GM23338 (cell line): ENCODE data around the gene LRP1B. TPM values are rescaled to one million over a fixed set of nuclear protein-coding genes. Genes with fewer than 3 reads are reported as not detected.

Source experiments
- ATAC-seq: fragments of 200-7000 bp; cut with Tn5 transposase; 3 replicates; pipeline ENCODE4 v1.9.1; 2020
- DNase-seq: peaks from one replicate; pipeline ENCODE4 v3.0.0-alpha.2; 2015; ENCODE audit warnings: low spot score
- H2AFZ ChIP-seq: fragments of 200-600 bp; sonication (generic); 2 replicates; pipeline ENCODE4 v1.8.0; 2016; ENCODE audit warnings: antibody characterized with exemption, mild to moderate bottlenecking, moderate library complexity
- H3F3A ChIP-seq: fragments of 200-600 bp; sonication (generic); replicated peaks from 2 replicates; pipeline ENCODE4 v1.8.0; 2017; ENCODE audit warnings: antibody characterized with exemption, mixed run types, low read depth
- H3K27ac ChIP-seq: fragments of 200-600 bp; sonication (generic); 2 replicates; pipeline ENCODE4 v1.6.1; 2016; ENCODE audit warnings: low read depth
- H3K27me3 ChIP-seq: fragments of 200-600 bp; sonication (generic); 2 replicates; pipeline ENCODE4 v1.8.0; 2016; ENCODE audit warnings: mild to moderate bottlenecking, mixed run types, moderate library complexity; ENCODE audit not compliant: insufficient read depth
- H3K36me3 ChIP-seq: fragments of 200-600 bp; sonication (generic); 2 replicates; pipeline ENCODE4 v1.8.0; 2016; ENCODE audit warnings: mild to moderate bottlenecking; ENCODE audit not compliant: insufficient read depth
- H3K4me1 ChIP-seq: fragments of 200-600 bp; sonication (generic); 2 replicates; pipeline ENCODE4 v1.8.0; 2016; ENCODE audit warnings: mild to moderate bottlenecking, moderate library complexity; ENCODE audit not compliant: insufficient read depth
- H3K4me2 ChIP-seq: fragments of 200-600 bp; sonication (generic); 2 replicates; pipeline ENCODE4 v1.7.1; 2017; ENCODE audit warnings: mixed run types
- H3K4me3 ChIP-seq: fragments of 200-600 bp; sonication (generic); 2 replicates; pipeline ENCODE4 v1.6.1; 2016; ENCODE audit warnings: mixed run types
- H3K79me2 ChIP-seq: fragments of 200-600 bp; sonication (generic); replicated peaks from 2 replicates; pipeline ENCODE4 v1.8.0; 2017; ENCODE audit warnings: mild to moderate bottlenecking; ENCODE audit not compliant: insufficient read depth
- H3K9me2 ChIP-seq: fragments of 200-600 bp; sonication (generic); 2 replicates; pipeline ENCODE4 v1.8.0; 2017; ENCODE audit not compliant: insufficient read depth
- H4K20me1 ChIP-seq: fragments of 200-600 bp; sonication (generic); replicated peaks from 2 replicates; pipeline ENCODE4 v1.8.0; 2017; ENCODE audit warnings: mild to moderate bottlenecking; ENCODE audit not compliant: insufficient read depth
- H3K27ac Mint-ChIP-seq: 2 replicates; pipeline ENCODE4 v1.8.0; 2020; ENCODE audit warnings: inconsistent platforms, mild to moderate bottlenecking, moderate library complexity, mixed read lengths
- H3K27me3 Mint-ChIP-seq: 3 replicates; pipeline ENCODE4 v1.8.0; 2022; ENCODE audit warnings: low read depth, mild to moderate bottlenecking, moderate library complexity, mixed read lengths, inconsistent platforms; ENCODE audit not compliant: insufficient read depth, poor library complexity
- H3K36me3 Mint-ChIP-seq: 3 replicates; pipeline ENCODE4 v1.8.0; 2021; ENCODE audit warnings: low read depth, mild to moderate bottlenecking, inconsistent platforms, moderate library complexity, mixed read lengths
- H3K4me1 Mint-ChIP-seq: 3 replicates; pipeline ENCODE4 v1.8.0; 2020; ENCODE audit warnings: mild to moderate bottlenecking, inconsistent platforms, mixed read lengths
- H3K4me3 Mint-ChIP-seq: 3 replicates; pipeline ENCODE4 v1.8.0; 2021; ENCODE audit warnings: moderate library complexity, mild to moderate bottlenecking, inconsistent platforms, mixed read lengths
- H3K9me3 Mint-ChIP-seq: 3 replicates; pipeline ENCODE4 v1.8.0; 2020; ENCODE audit warnings: moderate library complexity, mild to moderate bottlenecking, inconsistent platforms, mixed read lengths
- CREB1 ChIP-seq: fragments of 250-450 bp; sonication (Bioruptor Pico); IDR thresholded peaks from 2 replicates; pipeline ENCODE4 v1.5.0; 2020; ENCODE audit warnings: low read depth, mild to moderate bottlenecking, moderate library complexity
- EZH2 ChIP-seq: fragments of 200-600 bp; sonication (generic); IDR thresholded peaks from one replicate; pipeline ENCODE4 v1.8.0; 2017; ENCODE audit warnings: antibody characterized with exemption, mild to moderate bottlenecking, low read depth; ENCODE audit not compliant: unreplicated experiment
- EZH2phosphoT487 ChIP-seq: fragments of 200-600 bp; sonication (generic); IDR thresholded peaks from one replicate; pipeline ENCODE4 v1.8.1; 2018; ENCODE audit warnings: antibody characterized with exemption; ENCODE audit not compliant: unreplicated experiment
- NANOG ChIP-seq: IDR thresholded peaks from 2 replicates; pipeline ENCODE4 v1.6.1; 2016; ENCODE audit warnings: antibody characterized with exemption, borderline replicate concordance
- POLR2AphosphoS5 ChIP-seq: IDR thresholded peaks from 2 replicates; pipeline ENCODE4 v1.6.1; 2016; ENCODE audit warnings: antibody characterized with exemption, low read depth
- STAT1 ChIP-seq: IDR thresholded peaks from one replicate; pipeline ENCODE4 v1.6.1; 2016; ENCODE audit warnings: antibody characterized with exemption; ENCODE audit not compliant: unreplicated experiment
- ZNF114 ChIP-seq: fragments of 250-450 bp; sonication (Bioruptor Pico); IDR thresholded peaks from 2 replicates; pipeline ENCODE4 v1.5.0; 2020; ENCODE audit warnings: mild to moderate bottlenecking, moderate library complexity
- ZNF331 ChIP-seq: fragments of 250-450 bp; sonication (Bioruptor Pico); IDR thresholded peaks from 2 replicates; pipeline ENCODE4 v1.5.0; 2020; ENCODE audit warnings: low read depth, mild to moderate bottlenecking, moderate library complexity
- polyA plus RNA-seq: library from polyadenylated mRNA; unstranded; fragments of >200 nt; fragmentation: Nextera tagmentation; extraction: Ambion mirVana; gene quantifications from 2 replicates; pipeline ENCODE4 v1.2.1, GENCODE V29; 2016
- total RNA-seq: library from RNA; depleted of rRNA; stranded (reverse); fragments of >200 nt; shearing (Covaris generic); gene quantifications from 2 replicates; pipeline ENCODE4 v1.2.3, GENCODE V29; 2014
- TF ChIP-seq, protein P1 (sequence below): IDR thresholded peaks from one replicate; pipeline ENCODE4 v1.6.1; 2018; ENCODE audit warnings: antibody characterized with exemption; ENCODE audit not compliant: unreplicated experiment
- TF ChIP-seq, protein P2 (sequence below): IDR thresholded peaks from 2 replicates; pipeline ENCODE4 v1.6.1; 2016; ENCODE audit warnings: antibody characterized with exemption

Gene LRP1B
- total and polyA plus RNA-seq, 2 experiments from 2014 or later = 0.15 to 0.97 TPM

DNA sequence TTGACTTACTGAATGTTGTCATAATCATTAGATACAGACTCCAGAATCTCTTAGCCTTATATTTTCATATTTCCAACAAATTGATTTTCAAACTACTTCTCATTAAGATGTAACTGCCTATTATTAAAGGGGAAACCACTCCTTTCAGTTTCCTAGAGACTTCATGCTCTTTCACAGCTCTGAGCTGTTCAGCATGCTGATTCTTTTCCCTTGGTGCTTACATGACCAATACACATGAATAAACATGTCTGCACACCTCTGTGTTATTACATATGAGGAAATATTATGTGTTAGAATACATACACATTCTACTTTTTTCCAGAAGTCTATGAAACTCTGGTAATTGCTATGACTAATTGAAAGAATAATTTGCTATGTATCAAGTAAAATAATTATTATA is 200.0 kb downstream of the LRP1B start:
- Mint-ChIP-seq H3K36me3 (no peaks in the 10 kb centered on the region; the same call in 2 of the 3 replicates), H3K27ac (no peak overlapping the region; the same call in 1 of the 2 replicates), H3K9me3 (no peaks in the 10 kb centered on the region), H3K27me3 (no peaks in the 10 kb centered on the region), H3K4me1 (peaks cover 4% of the 10 kb centered on the region; the same call in 2 of the 3 replicates), H3K4me3 (no peak overlapping the region)
- H3K4me1 ChIP-seq = peaks cover 4% of the 10 kb centered on the region; the same call in 1 of the 2 replicates
- H3K27me3 ChIP-seq = no peaks in the 10 kb centered on the region
- H3K36me3 ChIP-seq = no peaks in the 10 kb centered on the region
- H3K4me3 ChIP-seq = no peak overlapping the region
- no peak overlapping the region for H2AFZ ChIP-seq
- ATAC-seq (no peak), DNase-seq (no peak)
- H3K9me2 ChIP-seq = no peaks in the 10 kb centered on the region
- no peak overlapping the region for H3K27ac ChIP-seq
- no peaks in the 10 kb centered on the region for H3F3A ChIP-seq
- no peaks in the 10 kb centered on the region for H3K79me2 ChIP-seq
- no peak overlapping the region for H3K4me2 ChIP-seq
- TF ChIP-seq, protein P1, sequence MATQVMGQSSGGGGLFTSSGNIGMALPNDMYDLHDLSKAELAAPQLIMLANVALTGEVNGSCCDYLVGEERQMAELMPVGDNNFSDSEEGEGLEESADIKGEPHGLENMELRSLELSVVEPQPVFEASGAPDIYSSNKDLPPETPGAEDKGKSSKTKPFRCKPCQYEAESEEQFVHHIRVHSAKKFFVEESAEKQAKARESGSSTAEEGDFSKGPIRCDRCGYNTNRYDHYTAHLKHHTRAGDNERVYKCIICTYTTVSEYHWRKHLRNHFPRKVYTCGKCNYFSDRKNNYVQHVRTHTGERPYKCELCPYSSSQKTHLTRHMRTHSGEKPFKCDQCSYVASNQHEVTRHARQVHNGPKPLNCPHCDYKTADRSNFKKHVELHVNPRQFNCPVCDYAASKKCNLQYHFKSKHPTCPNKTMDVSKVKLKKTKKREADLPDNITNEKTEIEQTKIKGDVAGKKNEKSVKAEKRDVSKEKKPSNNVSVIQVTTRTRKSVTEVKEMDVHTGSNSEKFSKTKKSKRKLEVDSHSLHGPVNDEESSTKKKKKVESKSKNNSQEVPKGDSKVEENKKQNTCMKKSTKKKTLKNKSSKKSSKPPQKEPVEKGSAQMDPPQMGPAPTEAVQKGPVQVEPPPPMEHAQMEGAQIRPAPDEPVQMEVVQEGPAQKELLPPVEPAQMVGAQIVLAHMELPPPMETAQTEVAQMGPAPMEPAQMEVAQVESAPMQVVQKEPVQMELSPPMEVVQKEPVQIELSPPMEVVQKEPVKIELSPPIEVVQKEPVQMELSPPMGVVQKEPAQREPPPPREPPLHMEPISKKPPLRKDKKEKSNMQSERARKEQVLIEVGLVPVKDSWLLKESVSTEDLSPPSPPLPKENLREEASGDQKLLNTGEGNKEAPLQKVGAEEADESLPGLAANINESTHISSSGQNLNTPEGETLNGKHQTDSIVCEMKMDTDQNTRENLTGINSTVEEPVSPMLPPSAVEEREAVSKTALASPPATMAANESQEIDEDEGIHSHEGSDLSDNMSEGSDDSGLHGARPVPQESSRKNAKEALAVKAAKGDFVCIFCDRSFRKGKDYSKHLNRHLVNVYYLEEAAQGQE = no peak
- TF ChIP-seq STAT1 (no peak), POLR2AphosphoS5 (no peak), NANOG (no peak), ZNF331 (CRISPR knock-in tag) (no peak)
- TF ChIP-seq, protein P2, sequence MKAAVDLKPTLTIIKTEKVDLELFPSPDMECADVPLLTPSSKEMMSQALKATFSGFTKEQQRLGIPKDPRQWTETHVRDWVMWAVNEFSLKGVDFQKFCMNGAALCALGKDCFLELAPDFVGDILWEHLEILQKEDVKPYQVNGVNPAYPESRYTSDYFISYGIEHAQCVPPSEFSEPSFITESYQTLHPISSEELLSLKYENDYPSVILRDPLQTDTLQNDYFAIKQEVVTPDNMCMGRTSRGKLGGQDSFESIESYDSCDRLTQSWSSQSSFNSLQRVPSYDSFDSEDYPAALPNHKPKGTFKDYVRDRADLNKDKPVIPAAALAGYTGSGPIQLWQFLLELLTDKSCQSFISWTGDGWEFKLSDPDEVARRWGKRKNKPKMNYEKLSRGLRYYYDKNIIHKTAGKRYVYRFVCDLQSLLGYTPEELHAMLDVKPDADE = no peak
- H4K20me1 ChIP-seq = no peaks in the 10 kb centered on the region

DNA sequence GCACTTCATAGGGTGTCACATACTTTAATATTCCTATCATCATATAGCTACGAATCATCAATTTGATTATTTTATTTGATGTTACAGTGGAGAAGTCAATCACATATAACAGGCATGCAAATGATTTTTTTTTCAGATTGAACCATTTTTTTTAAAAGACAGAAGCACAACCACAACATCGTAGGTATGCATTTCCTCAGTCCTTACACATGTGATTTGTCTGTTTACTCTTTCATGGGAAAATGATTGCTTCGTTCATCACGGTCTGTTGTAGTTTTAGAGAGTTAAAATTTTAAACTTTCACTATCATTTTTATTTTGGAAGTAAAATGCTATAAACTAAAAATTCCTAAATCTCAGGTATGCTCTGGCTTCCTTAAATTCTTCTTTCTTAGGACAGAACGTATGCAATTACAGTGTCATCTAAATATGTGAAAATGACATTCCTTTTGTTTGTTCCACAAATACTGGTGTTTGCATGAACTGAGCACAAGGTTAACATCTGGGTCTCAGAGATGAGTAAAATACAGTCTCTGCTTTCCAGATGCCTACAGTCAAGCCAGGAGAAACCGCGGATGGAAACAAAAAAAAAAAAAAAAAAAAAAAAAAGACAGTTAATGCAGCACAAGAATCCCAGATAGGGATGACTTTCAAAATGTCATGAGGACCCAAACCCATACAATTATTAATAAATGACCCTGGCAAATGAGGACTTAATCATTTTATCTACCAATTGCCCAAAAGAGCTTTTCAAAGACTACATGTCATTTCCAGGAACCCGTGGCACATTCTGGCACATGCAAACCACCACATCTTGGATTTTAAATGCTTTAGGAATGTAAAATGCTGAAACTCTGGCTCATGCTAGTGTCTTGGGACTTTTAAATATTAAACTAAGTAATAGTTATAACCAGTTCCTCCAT is 201.2 kb downstream of the LRP1B start:
- Mint-ChIP-seq H3K36me3 (no peaks in the 10 kb centered on the region; the same call in 2 of the 3 replicates), H3K27me3 (no peaks in the 10 kb centered on the region), H3K4me3 (no peak overlapping the region), H3K9me3 (no peaks in the 10 kb centered on the region), H3K27ac (peak overlapping the region; percentile 68), H3K4me1 (peaks cover 6% of the 10 kb centered on the region; the same call in 2 of the 3 replicates)
- ATAC-seq (no peak), DNase-seq (no peak)
- H3K79me2 ChIP-seq = no peaks in the 10 kb centered on the region
- no peaks in the 10 kb centered on the region for H3K36me3 ChIP-seq
- no peak overlapping the region for H3K4me3 ChIP-seq
- no peaks in the 10 kb centered on the region for H3K9me2 ChIP-seq
- no peaks in the 10 kb centered on the region for H4K20me1 ChIP-seq
- H3K4me2 ChIP-seq = no peak overlapping the region
- H3K27me3 ChIP-seq = no peaks in the 10 kb centered on the region
- no peak overlapping the region for H2AFZ ChIP-seq
- H3K27ac ChIP-seq = no peak overlapping the region
- no peaks in the 10 kb centered on the region for H3F3A ChIP-seq
- H3K4me1 ChIP-seq = peaks cover 8% of the 10 kb centered on the region; the same call in 1 of the 2 replicates
- TF ChIP-seq, protein P1 = no peak
- TF ChIP-seq ZNF114 (CRISPR knock-in tag) = no peak
- no peak for TF ChIP-seq STAT1
- no peak for TF ChIP-seq EZH2
- TF ChIP-seq EZH2phosphoT487 = no peak
- TF ChIP-seq CREB1 (CRISPR knock-in tag) = no peak
- TF ChIP-seq ZNF331 (CRISPR knock-in tag) = no peak
